ENCODE data around the gene KSR2.

GRCh38 chr12:117703584-117703983 is 265.2 kb downstream of the KSR2 start:
- TF ChIP-seq CTCF (IDR thresholded peaks at IDR 0.05; ENCODE audit: low read depth, low read length, poor library complexity, severe bottlenecking) (no peak), EZH2phosphoT487 (IDR thresholded peaks at IDR 0.05; ENCODE audit: borderline replicate concordance, low read length) (no peak)
